Measurements from ENCODE around the gene TUFT1. TPM values are rescaled to one million over a fixed set of nuclear protein-coding genes. Genes with fewer than 3 reads are reported as not detected.
"Not testable (repeated sequence)": the region's sequence is repeated elsewhere in the genome, so short reads cannot be mapped to it uniquely, and the experiment has no call there.

TUFT1 gene
- total RNA-seq, 2 donors from 2014 or later = 12.7 to 18.3 TPM

GRCh38 chr1:151618470-151618869 lies 78.4 kb downstream of the TUFT1 start:
- Mint-ChIP-seq H3K4me1 (peaks cover 32% of the 10 kb centered on the region), H3K27me3 (ENCODE audit: insufficient read depth) (no peaks in the 10 kb centered on the region), H3K4me3 (no peak overlapping the region), H3K36me3 (ENCODE audit: low read depth) (no peaks in the 10 kb centered on the region), H3K27ac (no peak overlapping the region), H3K9me3 (no peaks in the 10 kb centered on the region)
- no peak overlapping the region for H3K9ac ChIP-seq (ENCODE audit: extremely low read depth, low read length, poor library complexity, severe bottlenecking)
- no peak overlapping the region for H3K27ac ChIP-seq (ENCODE audit: low read depth, low read length)
- no peak for DNase-seq
- H3K9me3 ChIP-seq (ENCODE audit: control insufficient read depth, low read length) = no peaks in the 10 kb centered on the region
- TF ChIP-seq, protein P1, sequence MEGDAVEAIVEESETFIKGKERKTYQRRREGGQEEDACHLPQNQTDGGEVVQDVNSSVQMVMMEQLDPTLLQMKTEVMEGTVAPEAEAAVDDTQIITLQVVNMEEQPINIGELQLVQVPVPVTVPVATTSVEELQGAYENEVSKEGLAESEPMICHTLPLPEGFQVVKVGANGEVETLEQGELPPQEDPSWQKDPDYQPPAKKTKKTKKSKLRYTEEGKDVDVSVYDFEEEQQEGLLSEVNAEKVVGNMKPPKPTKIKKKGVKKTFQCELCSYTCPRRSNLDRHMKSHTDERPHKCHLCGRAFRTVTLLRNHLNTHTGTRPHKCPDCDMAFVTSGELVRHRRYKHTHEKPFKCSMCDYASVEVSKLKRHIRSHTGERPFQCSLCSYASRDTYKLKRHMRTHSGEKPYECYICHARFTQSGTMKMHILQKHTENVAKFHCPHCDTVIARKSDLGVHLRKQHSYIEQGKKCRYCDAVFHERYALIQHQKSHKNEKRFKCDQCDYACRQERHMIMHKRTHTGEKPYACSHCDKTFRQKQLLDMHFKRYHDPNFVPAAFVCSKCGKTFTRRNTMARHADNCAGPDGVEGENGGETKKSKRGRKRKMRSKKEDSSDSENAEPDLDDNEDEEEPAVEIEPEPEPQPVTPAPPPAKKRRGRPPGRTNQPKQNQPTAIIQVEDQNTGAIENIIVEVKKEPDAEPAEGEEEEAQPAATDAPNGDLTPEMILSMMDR (conservative IDR thresholded peaks at IDR 0.05) = no peak
- peaks cover 4% of the 10 kb centered on the region for H3K4me1 ChIP-seq (ENCODE audit: control insufficient read depth, insufficient read depth, low read length)
- no peaks in the 10 kb centered on the region for H3K36me3 ChIP-seq (ENCODE audit: control insufficient read depth, insufficient read depth, low read length)
- H3K4me3 ChIP-seq (ENCODE audit: low read length) = no peak overlapping the region
- H3K27me3 ChIP-seq (ENCODE audit: control insufficient read depth, insufficient read depth, low read length, poor library complexity, severe bottlenecking) = no peaks in the 10 kb centered on the region

GRCh38 chr1:151618996-151619395 lies 78.9 kb downstream of the TUFT1 start:
- H3K4me3 Mint-ChIP-seq; H3K9me3 Mint-ChIP-seq; H3K27ac ChIP-seq (ENCODE audit: low read depth, low read length): not testable (repeated sequence)

DNA sequence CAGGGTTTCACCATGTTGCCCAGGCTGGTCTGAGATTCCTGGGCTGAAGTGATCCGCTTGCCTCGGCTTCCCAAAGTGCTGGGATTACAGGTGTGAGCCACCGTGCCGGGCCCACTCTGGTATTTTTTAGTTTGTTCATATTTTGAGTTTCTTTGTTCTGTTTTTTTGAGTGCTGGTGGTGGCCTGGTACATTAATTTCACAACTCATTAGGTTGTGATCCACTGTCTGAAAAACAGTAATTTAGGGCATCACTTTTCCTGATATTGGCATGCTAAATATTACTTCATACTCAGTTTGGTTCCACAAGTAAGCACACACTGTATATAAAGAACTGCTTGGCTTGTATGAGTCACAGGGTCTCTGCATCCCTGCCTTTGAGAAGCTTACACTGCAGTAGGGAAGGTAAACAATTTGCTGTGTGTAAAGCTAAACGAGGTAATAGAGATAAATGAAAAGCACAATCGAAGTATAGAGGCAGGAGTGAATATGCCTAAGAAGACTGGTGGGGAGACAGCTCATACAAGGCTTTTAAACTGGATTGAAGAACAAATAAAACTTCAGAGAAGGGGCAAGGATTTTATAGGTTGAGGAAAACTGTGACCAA lies 79.5 kb downstream of the TUFT1 start:
- H3K36me3 Mint-ChIP-seq (ENCODE audit: low read depth) = no peaks in the 10 kb centered on the region
- Histone ChIP-seq H3K4me1 (ENCODE audit: control insufficient read depth, insufficient read depth, low read length) (peaks cover 4% of the 10 kb centered on the region), H3K27me3 (ENCODE audit: control insufficient read depth, insufficient read depth, low read length, poor library complexity, severe bottlenecking) (no peaks in the 10 kb centered on the region), H3K27ac (ENCODE audit: low read depth, low read length) (no peak overlapping the region), H3K9ac (ENCODE audit: extremely low read depth, low read length, poor library complexity, severe bottlenecking) (peak overlapping the region; percentile 22), H3K9me3 (ENCODE audit: control insufficient read depth, low read length) (no peaks in the 10 kb centered on the region), H3K4me3 (ENCODE audit: low read length) (peak overlapping the region; percentile 9), H3K36me3 (ENCODE audit: control insufficient read depth, insufficient read depth, low read length) (no peaks in the 10 kb centered on the region)
- no peaks in the 10 kb centered on the region for H3K27me3 Mint-ChIP-seq (ENCODE audit: insufficient read depth)
- peaks cover 28% of the 10 kb centered on the region for H3K4me1 Mint-ChIP-seq
- no peak overlapping the region for H3K4me3 Mint-ChIP-seq
- WGBS, 2 experiments (ENCODE audit: insufficient coverage in 1 of 2, insufficient read length in 1 of 2) = 75 to 80% methylated on average over 4 to 6 of the region's 6 CpGs
- no peak for DNase-seq
- H3K9me3 Mint-ChIP-seq = no peaks in the 10 kb centered on the region
- H3K27ac Mint-ChIP-seq = peak overlapping the region; percentile 81
- TF ChIP-seq, protein P1 (conservative IDR thresholded peaks at IDR 0.05) = no peak

More at GRCh38 chr1:151618996-151619395, 78.9 kb downstream of the TUFT1 start:
- not testable (repeated sequence) for H3K36me3 Mint-ChIP-seq (ENCODE audit: low read depth); H3K4me1 ChIP-seq (ENCODE audit: control insufficient read depth, insufficient read depth, low read length); H3K27me3 ChIP-seq (ENCODE audit: control insufficient read depth, insufficient read depth, low read length, poor library complexity, severe bottlenecking); DNase-seq; H3K27me3 Mint-ChIP-seq (ENCODE audit: insufficient read depth); H3K9me3 ChIP-seq (ENCODE audit: control insufficient read depth, low read length); H3K36me3 ChIP-seq (ENCODE audit: control insufficient read depth, insufficient read depth, low read length)
- peak overlapping the region; percentile 81 for H3K27ac Mint-ChIP-seq
- peaks cover 28% of the 10 kb centered on the region for H3K4me1 Mint-ChIP-seq
- WGBS, 2 experiments (ENCODE audit: insufficient coverage in 1 of 2, insufficient read length in 1 of 2) = 76 to 85% methylated on average over 6 of the region's 6 CpGs
- H3K4me3 ChIP-seq (ENCODE audit: low read length) = peak overlapping the region; percentile 9
- H3K9ac ChIP-seq (ENCODE audit: extremely low read depth, low read length, poor library complexity, severe bottlenecking) = peak overlapping the region; percentile 22

DNA sequence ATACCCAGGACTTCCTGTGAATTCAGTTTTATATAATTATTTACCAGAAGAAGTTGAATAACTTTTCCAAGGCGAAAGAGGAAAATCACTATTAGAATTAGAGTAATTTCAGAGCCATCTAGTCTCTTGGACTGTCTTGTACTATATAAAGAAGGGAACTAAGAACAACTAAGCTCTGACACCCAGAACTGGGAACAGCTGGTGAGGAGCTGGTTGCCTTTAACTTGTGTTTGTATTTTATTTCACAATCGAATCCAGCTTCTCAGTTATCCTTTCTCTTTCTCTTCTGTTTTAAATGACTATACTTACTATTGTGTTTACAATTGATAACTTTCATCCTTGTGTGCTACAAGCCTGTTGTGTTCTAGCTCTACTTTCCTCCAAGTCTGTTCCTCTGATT lies 80.2 kb downstream of the TUFT1 start:
- Histone ChIP-seq H3K27me3 (ENCODE audit: control insufficient read depth, insufficient read depth, low read length, poor library complexity, severe bottlenecking) (no peaks in the 10 kb centered on the region), H3K4me1 (ENCODE audit: control insufficient read depth, insufficient read depth, low read length) (peaks cover 4% of the 10 kb centered on the region), H3K9ac (ENCODE audit: extremely low read depth, low read length, poor library complexity, severe bottlenecking) (no peak overlapping the region), H3K9me3 (ENCODE audit: control insufficient read depth, low read length) (no peaks in the 10 kb centered on the region), H3K36me3 (ENCODE audit: control insufficient read depth, insufficient read depth, low read length) (no peaks in the 10 kb centered on the region), H3K4me3 (ENCODE audit: low read length) (peak overlapping the region; percentile 9), H3K27ac (ENCODE audit: low read depth, low read length) (no peak overlapping the region)
- H3K9me3 Mint-ChIP-seq = no peaks in the 10 kb centered on the region
- DNase-seq = no peak
- H3K36me3 Mint-ChIP-seq (ENCODE audit: low read depth) = peaks cover 3% of the 10 kb centered on the region
- WGBS, 2 experiments (ENCODE audit: insufficient coverage in 1 of 2, insufficient read length in 1 of 2) = 86% methylated on average over 2 of the region's 2 CpGs; no CpG with 5 or more reads in 1 of the 2 experiments
- H3K4me1 Mint-ChIP-seq = peaks cover 27% of the 10 kb centered on the region
- no peak overlapping the region for H3K4me3 Mint-ChIP-seq
- no peaks in the 10 kb centered on the region for H3K27me3 Mint-ChIP-seq (ENCODE audit: insufficient read depth)
- TF ChIP-seq, protein P1 (conservative IDR thresholded peaks at IDR 0.05) = no peak
- peak overlapping the region; percentile 14 for H3K27ac Mint-ChIP-seq

All from endodermal cell (in vitro differentiated cells).